HepG2 (cell line): ENCODE results near the gene ZNF248.

Experiments used
- ARNTL ChIP-seq: sonication (generic); formaldehyde crosslinking; IDR thresholded peaks from 2 replicates; pipeline ENCODE4 v1.4.0; 2020; ENCODE audit warnings: mild to moderate bottlenecking, missing genetic modification reagents
- HHEX ChIP-seq: IDR thresholded peaks from 2 replicates; pipeline ENCODE4 v1.6.1; 2016; ENCODE audit warnings: control low read depth
- MAX ChIP-seq: IDR thresholded peaks from 2 replicates; pipeline ENCODE4 v1.6.1; 2012; ENCODE audit warnings: inconsistent platforms
- NR2F1 ChIP-seq, 2 experiments: fragments of 450-650 bp in 1 of 2; formaldehyde crosslinking in 1 of 2; IDR thresholded peaks; 2 replicates each; pipeline versions ENCODE4 v1.5.0 to v1.6.1; 2016 to 2020; ENCODE audit warnings: mild to moderate bottlenecking in 1 of 2, missing compliant biosample characterization in 1 of 2, missing genetic modification reagents in 1 of 2, moderate library complexity in 1 of 2
- NR3C1 ChIP-seq: sonication (generic); formaldehyde crosslinking; IDR thresholded peaks from 2 replicates; pipeline ENCODE4 v1.4.0; 2020; ENCODE audit warnings: missing genetic modification reagents
- POLR2A ChIP-seq, 2 experiments: IDR thresholded peaks; 2 replicates each; pipeline ENCODE4 v1.6.1; 2011; ENCODE audit warnings: low read depth in 2 of 2, low read length in 2 of 2, mild to moderate bottlenecking in 1 of 2, moderate library complexity in 1 of 2; ENCODE audit not compliant: insufficient read depth in 1 of 2
- POLR2AphosphoS5 ChIP-seq: IDR thresholded peaks from 2 replicates; pipeline ENCODE4 v1.6.1; 2012; ENCODE audit warnings: low read depth, low read length
- SIN3B ChIP-seq: fragments of 150-350 bp; IDR thresholded peaks from 2 replicates; pipeline ENCODE4 v1.6.1; 2014; ENCODE audit warnings: low read length
- ZBTB38 ChIP-seq: sonication (generic); formaldehyde crosslinking; IDR thresholded peaks from 2 replicates; pipeline ENCODE4 v1.5.1; 2020; ENCODE audit warnings: mild to moderate bottlenecking, missing genetic modification reagents
- ZNF232 ChIP-seq: sonication (generic); formaldehyde crosslinking; IDR thresholded peaks from 2 replicates; pipeline ENCODE4 v1.4.0; 2020; ENCODE audit warnings: missing genetic modification reagents, borderline replicate concordance
- ZNF253 ChIP-seq: sonication (generic); formaldehyde crosslinking; IDR thresholded peaks from 2 replicates; pipeline ENCODE4 v1.8.0; 2022; ENCODE audit warnings: mild to moderate bottlenecking, missing genetic modification reagents, borderline replicate concordance
- ZNF431 ChIP-seq: sonication (generic); formaldehyde crosslinking; IDR thresholded peaks from 2 replicates; pipeline ENCODE4 v1.9.0; 2022; ENCODE audit warnings: missing genetic modification reagents, low read depth, mild to moderate bottlenecking, borderline replicate concordance
- ZNF766 ChIP-seq: sonication (generic); formaldehyde crosslinking; IDR thresholded peaks from 2 replicates; pipeline ENCODE4 v1.5.0; 2020; ENCODE audit warnings: missing genetic modification reagents, borderline replicate concordance
- TF ChIP-seq, protein P1 (sequence below): sonication (generic); formaldehyde crosslinking; IDR thresholded peaks from 2 replicates; pipeline ENCODE4 v1.4.0; 2020; ENCODE audit warnings: missing genetic modification reagents

- TF ChIP-seq NR2F1 (CRISPR knock-in tag; IDR thresholded peaks at IDR 0.05): 0 out of 4 replicates have a peak, but pooled peaks of 1 of the 2 experiments have one; percentile 39
- TF ChIP-seq ARNTL (CRISPR knock-in tag): peak; percentile 87
- peak; percentile 84; the same call in 1 of the 2 replicates for TF ChIP-seq ZNF232
- TF ChIP-seq MAX: peak; percentile 96
- peak; percentile 94 for TF ChIP-seq ZNF766 (CRISPR knock-in tag)
- TF ChIP-seq POLR2AphosphoS5: peak; percentile 99
- TF ChIP-seq, protein P1, sequence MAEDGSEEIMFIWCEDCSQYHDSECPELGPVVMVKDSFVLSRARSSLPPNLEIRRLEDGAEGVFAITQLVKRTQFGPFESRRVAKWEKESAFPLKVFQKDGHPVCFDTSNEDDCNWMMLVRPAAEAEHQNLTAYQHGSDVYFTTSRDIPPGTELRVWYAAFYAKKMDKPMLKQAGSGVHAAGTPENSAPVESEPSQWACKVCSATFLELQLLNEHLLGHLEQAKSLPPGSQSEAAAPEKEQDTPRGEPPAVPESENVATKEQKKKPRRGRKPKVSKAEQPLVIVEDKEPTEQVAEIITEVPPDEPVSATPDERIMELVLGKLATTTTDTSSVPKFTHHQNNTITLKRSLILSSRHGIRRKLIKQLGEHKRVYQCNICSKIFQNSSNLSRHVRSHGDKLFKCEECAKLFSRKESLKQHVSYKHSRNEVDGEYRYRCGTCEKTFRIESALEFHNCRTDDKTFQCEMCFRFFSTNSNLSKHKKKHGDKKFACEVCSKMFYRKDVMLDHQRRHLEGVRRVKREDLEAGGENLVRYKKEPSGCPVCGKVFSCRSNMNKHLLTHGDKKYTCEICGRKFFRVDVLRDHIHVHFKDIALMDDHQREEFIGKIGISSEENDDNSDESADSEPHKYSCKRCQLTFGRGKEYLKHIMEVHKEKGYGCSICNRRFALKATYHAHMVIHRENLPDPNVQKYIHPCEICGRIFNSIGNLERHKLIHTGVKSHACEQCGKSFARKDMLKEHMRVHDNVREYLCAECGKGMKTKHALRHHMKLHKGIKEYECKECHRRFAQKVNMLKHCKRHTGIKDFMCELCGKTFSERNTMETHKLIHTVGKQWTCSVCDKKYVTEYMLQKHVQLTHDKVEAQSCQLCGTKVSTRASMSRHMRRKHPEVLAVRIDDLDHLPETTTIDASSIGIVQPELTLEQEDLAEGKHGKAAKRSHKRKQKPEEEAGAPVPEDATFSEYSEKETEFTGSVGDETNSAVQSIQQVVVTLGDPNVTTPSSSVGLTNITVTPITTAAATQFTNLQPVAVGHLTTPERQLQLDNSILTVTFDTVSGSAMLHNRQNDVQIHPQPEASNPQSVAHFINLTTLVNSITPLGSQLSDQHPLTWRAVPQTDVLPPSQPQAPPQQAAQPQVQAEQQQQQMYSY: peak; percentile 59; the same call in 1 of the 2 replicates
- peak; percentile 82 for TF ChIP-seq ZBTB38 (CRISPR knock-in tag)
- peak; percentile 98 to 99 for TF ChIP-seq POLR2A (IDR thresholded peaks at IDR 0.05; ENCODE audit: insufficient read depth in 1 of 2, low read depth in 2 of 2, low read length in 2 of 2)
- no peak for TF ChIP-seq SIN3B
- TF ChIP-seq ZNF253 (CRISPR knock-in tag): peak; percentile 71; the same call in 1 of the 2 replicates
- TF ChIP-seq NR3C1 (CRISPR knock-in tag): no peak
- TF ChIP-seq HHEX (CRISPR knock-in tag): no peak
- TF ChIP-seq ZNF431 (CRISPR knock-in tag): peak; percentile 86; the same call in 1 of the 2 replicates
Observed at GRCh38 chr10:37857287-37858211, at the start of gene ZNF248.
